ENCODE measurements around the gene ITPRID2. TPM values are rescaled to one million over a fixed set of nuclear protein-coding genes. Genes with fewer than 3 reads are reported as not detected.

Gene ITPRID2
- total and polyA plus RNA-seq, 2 of the 4 experiments (the other 2 are of a cell fraction) = 74.1 to 187 TPM

GRCh38 chr2:181948227-181948626, 56.7 kb downstream of the ITPRID2 start:
- Histone ChIP-seq H3K27ac (ENCODE audit: insufficient read depth, low read length) (no peak overlapping the region), H2BK5ac (ENCODE audit: low read depth, low read length, poor library complexity, severe bottlenecking) (no peak overlapping the region), H4K5ac (ENCODE audit: low read depth, low read length) (no peak overlapping the region), H2AK9ac (replicated peaks; ENCODE audit: low read depth, low read length, poor library complexity) (peak overlapping the region; percentile 52), H3K4me1 (ENCODE audit: control insufficient read depth, insufficient read depth, low read length) (peaks cover 5% of the 10 kb centered on the region; the same call in 1 of the 2 replicates), H3K9ac (ENCODE audit: low read depth, low read length) (no peak overlapping the region), H2AFZ (replicated peaks; ENCODE audit: low read length, poor library complexity) (peak overlapping the region; percentile 40), H3K9me3 (ENCODE audit: control insufficient read depth, insufficient read depth, low read length) (no peaks in the 10 kb centered on the region), H2BK20ac (ENCODE audit: low read depth, low read length) (peak overlapping the region; percentile 46; the same call in 1 of the 2 replicates), H3K79me1 (ENCODE audit: low read depth in 1 of 2, low read length in 2 of 2) (no peaks in the 10 kb centered on the region), H2BK120ac (ENCODE audit: low read depth, low read length) (peak overlapping the region; percentile 56), H3K14ac (replicated peaks; ENCODE audit: low read depth, low read length) (no peak overlapping the region; the same call in 1 of the 2 replicates), H3K4me3 (ENCODE audit: insufficient read depth, low read depth, low read length) (no peak overlapping the region), H2AK5ac (ENCODE audit: low read depth, low read length) (no peak overlapping the region), H3K27me3 (ENCODE audit: control insufficient read depth, insufficient read depth, low read length) (no peaks in the 10 kb centered on the region), H3K4me2 (ENCODE audit: low read depth, low read length) (no peak overlapping the region), H4K20me1 (ENCODE audit: insufficient read depth, low read length) (no peaks in the 10 kb centered on the region), H3K4ac (ENCODE audit: low read depth, low read length) (no peak overlapping the region; the same call in 1 of the 2 replicates), H2BK15ac (ENCODE audit: low read depth, low read length) (peak overlapping the region; percentile 50; the same call in 1 of the 3 replicates), H3K36me3 (ENCODE audit: control insufficient read depth, insufficient read depth, low read length) (no peaks in the 10 kb centered on the region), H4K8ac (ENCODE audit: low read depth in 2 of 2, low read length in 2 of 2) (peak overlapping the region in 1 of 2 experiments; percentile 60; a peak in 1 of 4 replicates), H3K56ac (ENCODE audit: extremely low read depth, insufficient read depth, low read length) (peak overlapping the region; percentile 32; the same call in 1 of the 2 replicates), H3K23ac (ENCODE audit: low read depth, low read length) (no peak overlapping the region), H3K9me1 (ENCODE audit: insufficient read depth, low read length) (peaks cover 3% of the 10 kb centered on the region; the same call in 1 of the 2 replicates), H3K18ac (ENCODE audit: low read depth, low read length) (no peak overlapping the region), H4K91ac (ENCODE audit: insufficient read depth, low read depth, low read length) (no peak overlapping the region)
- ATAC-seq (ENCODE audit: low read depth) (no peak), DNase-seq (no peak)
- ChIA-PET POLR2A (ENCODE audit: unreplicated experiment) (interaction anchor here (0.7 kb wide), 1 partner anchor 291 kb away, joined by 6 read pairs; no protein-coding TSS in a partner anchor), CTCF (interaction anchor here (0.7 kb wide), 1 partner anchor 12 kb away, joined by 3 read pairs; no protein-coding TSS in a partner anchor)
- TF ChIP-seq, protein P1, sequence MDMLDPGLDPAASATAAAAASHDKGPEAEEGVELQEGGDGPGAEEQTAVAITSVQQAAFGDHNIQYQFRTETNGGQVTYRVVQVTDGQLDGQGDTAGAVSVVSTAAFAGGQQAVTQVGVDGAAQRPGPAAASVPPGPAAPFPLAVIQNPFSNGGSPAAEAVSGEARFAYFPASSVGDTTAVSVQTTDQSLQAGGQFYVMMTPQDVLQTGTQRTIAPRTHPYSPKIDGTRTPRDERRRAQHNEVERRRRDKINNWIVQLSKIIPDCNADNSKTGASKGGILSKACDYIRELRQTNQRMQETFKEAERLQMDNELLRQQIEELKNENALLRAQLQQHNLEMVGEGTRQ (IDR thresholded peaks at IDR 0.05; ENCODE audit: low read depth, low read length) = no peak
- TF ChIP-seq RCOR1 (IDR thresholded peaks at IDR 0.05; ENCODE audit: insufficient replicate concordance, low read length) (no peak), RAD21 (IDR thresholded peaks at IDR 0.05; ENCODE audit: low read length) (no peak), NFE2L2 (IDR thresholded peaks at IDR 0.05; ENCODE audit: low read depth, low read length) (no peak), MXI1 (IDR thresholded peaks at IDR 0.05; ENCODE audit: borderline replicate concordance, low read depth, low read length) (no peak), CHD1 (IDR thresholded peaks at IDR 0.05; ENCODE audit: low read depth, low read length) (no peak), RFX5 (IDR thresholded peaks at IDR 0.05; ENCODE audit: low read depth, low read length) (no peak), POLR2A (IDR thresholded peaks at IDR 0.05; ENCODE audit: low read depth, low read length) (no peak), MAFK (IDR thresholded peaks at IDR 0.05; ENCODE audit: low read depth, low read length) (no peak), BHLHE40 (IDR thresholded peaks at IDR 0.05; ENCODE audit: low read depth, low read length) (no peak), MAZ (IDR thresholded peaks at IDR 0.05; ENCODE audit: borderline replicate concordance, low read depth, low read length) (no peak)
- TF ChIP-seq, protein P2, sequence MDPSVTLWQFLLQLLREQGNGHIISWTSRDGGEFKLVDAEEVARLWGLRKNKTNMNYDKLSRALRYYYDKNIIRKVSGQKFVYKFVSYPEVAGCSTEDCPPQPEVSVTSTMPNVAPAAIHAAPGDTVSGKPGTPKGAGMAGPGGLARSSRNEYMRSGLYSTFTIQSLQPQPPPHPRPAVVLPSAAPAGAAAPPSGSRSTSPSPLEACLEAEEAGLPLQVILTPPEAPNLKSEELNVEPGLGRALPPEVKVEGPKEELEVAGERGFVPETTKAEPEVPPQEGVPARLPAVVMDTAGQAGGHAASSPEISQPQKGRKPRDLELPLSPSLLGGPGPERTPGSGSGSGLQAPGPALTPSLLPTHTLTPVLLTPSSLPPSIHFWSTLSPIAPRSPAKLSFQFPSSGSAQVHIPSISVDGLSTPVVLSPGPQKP (IDR thresholded peaks at IDR 0.05; ENCODE audit: borderline replicate concordance, low read depth, low read length) = no peak
- no TSS peak for BruUV-seq (replicated peaks)
- in situ Hi-C loops (cut with MboI; ENCODE audit: low sequenced_read_pairs) (no loop called here), intact Hi-C loops (cut with micrococcal nuclease) (no loop called here), dilution Hi-C loops (cut with HindIII; ENCODE audit: low sequenced_read_pairs, unreplicated experiment) (no loop called here)
- no CpG with 5 or more reads among the region's 2 CpGs for WGBS, 2 experiments (ENCODE audit: extremely low coverage in 2 of 2, insufficient read length in 1 of 2)

All from IMR-90 (cell line).